ENCODE results near the gene NRG3.

Gene NRG3

GRCh38 chr10:82888809-82889455 is 1013.9 kb downstream of the NRG3 start:
- Mint-ChIP-seq H3K4me3 (no peak overlapping the region), H3K27ac (no peak overlapping the region), H3K36me3 (no peaks in the 10 kb centered on the region), H3K9me3 (ENCODE audit: low read depth) (no peaks in the 10 kb centered on the region), H3K27me3 (peaks cover 3% of the 10 kb centered on the region), H3K4me1 (ENCODE audit: low read depth) (no peaks in the 10 kb centered on the region)

GRCh38 chr10:82889728-82890127 is 1014.7 kb downstream of the NRG3 start:
- Mint-ChIP-seq H3K9me3 (ENCODE audit: low read depth) (no peaks in the 10 kb centered on the region), H3K27me3 (peaks cover 3% of the 10 kb centered on the region)

DNA sequence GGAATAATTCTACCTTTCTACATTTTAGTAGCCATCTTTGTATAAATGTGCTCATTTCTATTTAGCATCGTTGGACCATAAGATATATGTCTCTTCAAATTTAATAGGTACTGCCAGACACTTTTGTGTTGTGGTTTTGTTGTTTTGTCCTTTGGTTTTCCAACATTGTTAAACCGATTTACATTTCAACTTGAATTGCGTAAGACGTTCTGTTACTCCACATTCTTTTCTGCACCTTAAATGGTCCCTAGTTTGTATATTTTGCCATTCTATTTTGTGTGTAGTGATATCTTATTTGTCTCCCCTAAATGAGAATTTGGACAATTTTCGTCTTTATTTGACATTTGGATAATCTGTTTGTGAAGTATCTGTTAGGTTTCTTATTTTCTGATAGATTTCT is 1015.6 kb downstream of the NRG3 start:
- Mint-ChIP-seq H3K27ac (no peak overlapping the region), H3K27me3 (peaks cover 3% of the 10 kb centered on the region), H3K9me3 (ENCODE audit: low read depth) (peaks cover 5% of the 10 kb centered on the region), H3K4me1 (ENCODE audit: low read depth) (no peaks in the 10 kb centered on the region), H3K36me3 (no peaks in the 10 kb centered on the region), H3K4me3 (no peak overlapping the region)

More at GRCh38 chr10:82889728-82890127, 1014.7 kb downstream of the NRG3 start:
- Mint-ChIP-seq H3K36me3 (no peaks in the 10 kb centered on the region), H3K4me3 (no peak overlapping the region), H3K4me1 (ENCODE audit: low read depth) (no peaks in the 10 kb centered on the region), H3K27ac (no peak overlapping the region)

DNA sequence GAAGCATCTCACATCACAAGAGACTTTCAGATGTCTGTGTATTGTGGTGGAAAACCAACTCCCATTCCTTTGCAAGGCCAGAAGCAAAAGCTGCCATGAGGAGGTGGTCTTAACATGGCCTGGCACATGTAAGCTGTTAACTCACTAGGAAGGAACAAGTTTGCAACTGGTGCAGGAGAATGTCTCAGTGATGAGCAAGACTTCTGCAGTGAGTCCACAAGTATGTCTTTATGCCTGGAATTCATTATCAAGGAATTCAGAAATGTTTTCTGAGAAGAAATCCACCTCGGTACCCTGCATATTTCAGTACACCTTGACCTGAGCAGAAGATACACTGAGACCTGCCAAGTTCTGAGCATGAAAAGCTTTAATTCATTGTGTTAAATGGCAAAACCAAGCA is 1033.1 kb downstream of the NRG3 start:
- Mint-ChIP-seq H3K4me1 (ENCODE audit: low read depth) (no peaks in the 10 kb centered on the region), H3K9me3 (ENCODE audit: low read depth) (peaks cover 4% of the 10 kb centered on the region), H3K27me3 (no peaks in the 10 kb centered on the region), H3K4me3 (no peak overlapping the region), H3K27ac (no peak overlapping the region), H3K36me3 (no peaks in the 10 kb centered on the region)

DNA sequence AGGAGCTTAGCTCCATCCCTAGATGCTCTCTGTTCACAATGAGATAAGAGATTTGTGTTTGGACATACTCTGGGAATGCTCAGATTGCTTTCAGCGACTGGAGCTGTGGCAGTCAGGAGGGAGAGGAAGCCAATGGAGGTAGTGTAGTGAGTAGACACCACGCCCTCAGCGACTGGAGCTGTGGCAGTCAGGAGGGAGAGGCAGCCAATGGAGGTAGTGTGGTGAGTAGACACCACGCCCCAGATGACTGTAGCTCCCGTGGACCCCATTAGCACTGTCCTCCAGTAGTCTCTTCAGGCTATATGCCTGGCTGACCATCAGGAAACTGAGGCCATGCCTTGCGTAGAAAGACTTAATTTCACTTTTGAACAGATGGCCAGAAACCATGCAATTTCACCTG is 1033.8 kb downstream of the NRG3 start:
- Mint-ChIP-seq H3K27ac (no peak overlapping the region), H3K36me3 (no peaks in the 10 kb centered on the region), H3K27me3 (no peaks in the 10 kb centered on the region), H3K4me1 (ENCODE audit: low read depth) (no peaks in the 10 kb centered on the region), H3K4me3 (no peak overlapping the region), H3K9me3 (ENCODE audit: low read depth) (peaks cover 4% of the 10 kb centered on the region)

DNA sequence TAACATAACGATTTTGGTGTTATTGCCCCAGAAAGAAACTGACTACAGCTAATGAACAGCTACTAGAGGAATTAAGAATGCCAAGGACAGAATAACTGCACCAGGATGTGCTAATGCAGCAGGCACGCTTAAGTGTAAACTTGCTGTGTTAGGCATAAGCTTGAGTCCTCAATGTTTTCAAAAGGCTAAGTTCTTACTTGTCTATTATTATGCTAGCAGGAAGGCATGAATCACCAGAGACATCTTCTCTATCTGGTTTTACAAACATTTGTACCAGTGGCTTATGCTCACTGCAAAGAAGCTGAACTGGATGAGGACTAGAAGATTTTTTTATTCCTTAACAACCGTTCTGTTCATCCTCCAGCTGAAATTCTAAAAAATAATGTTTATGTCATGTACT is 1035.3 kb downstream of the NRG3 start:
- Mint-ChIP-seq H3K9me3 (ENCODE audit: low read depth) (peaks cover 4% of the 10 kb centered on the region), H3K4me3 (no peak overlapping the region), H3K27ac (no peak overlapping the region), H3K36me3 (no peaks in the 10 kb centered on the region), H3K4me1 (ENCODE audit: low read depth) (no peaks in the 10 kb centered on the region), H3K27me3 (no peaks in the 10 kb centered on the region)

GRCh38 chr10:82914655-82915136 is 1039.7 kb downstream of the NRG3 start:
- no peaks in the 10 kb centered on the region for H3K4me1 Mint-ChIP-seq (ENCODE audit: low read depth)
- peaks cover 7% of the 10 kb centered on the region for H3K9me3 Mint-ChIP-seq (ENCODE audit: low read depth)
- H3K4me3 Mint-ChIP-seq: no peak overlapping the region
- H3K36me3 Mint-ChIP-seq: no peaks in the 10 kb centered on the region
- no peaks in the 10 kb centered on the region for H3K27me3 Mint-ChIP-seq
- H3K27ac Mint-ChIP-seq: no peak overlapping the region

GRCh38 chr10:82916941-82917340 is 1041.9 kb downstream of the NRG3 start:
- Mint-ChIP-seq H3K9me3 (ENCODE audit: low read depth) (peaks cover 11% of the 10 kb centered on the region), H3K36me3 (no peaks in the 10 kb centered on the region), H3K27ac (no peak overlapping the region), H3K4me1 (ENCODE audit: low read depth) (no peaks in the 10 kb centered on the region), H3K4me3 (no peak overlapping the region), H3K27me3 (no peaks in the 10 kb centered on the region)

GRCh38 chr10:82918022-82918421 is 1043.0 kb downstream of the NRG3 start:
- Mint-ChIP-seq H3K27ac (no peak overlapping the region), H3K4me1 (ENCODE audit: low read depth) (no peaks in the 10 kb centered on the region), H3K9me3 (ENCODE audit: low read depth) (peaks cover 11% of the 10 kb centered on the region), H3K36me3 (no peaks in the 10 kb centered on the region), H3K4me3 (no peak overlapping the region), H3K27me3 (no peaks in the 10 kb centered on the region)

GRCh38 chr10:82922046-82922445 is 1047.1 kb downstream of the NRG3 start:
- Mint-ChIP-seq H3K36me3 (no peaks in the 10 kb centered on the region), H3K27me3 (no peaks in the 10 kb centered on the region), H3K27ac (no peak overlapping the region), H3K9me3 (ENCODE audit: low read depth) (peaks cover 27% of the 10 kb centered on the region), H3K4me3 (no peak overlapping the region), H3K4me1 (ENCODE audit: low read depth) (no peaks in the 10 kb centered on the region)

DNA sequence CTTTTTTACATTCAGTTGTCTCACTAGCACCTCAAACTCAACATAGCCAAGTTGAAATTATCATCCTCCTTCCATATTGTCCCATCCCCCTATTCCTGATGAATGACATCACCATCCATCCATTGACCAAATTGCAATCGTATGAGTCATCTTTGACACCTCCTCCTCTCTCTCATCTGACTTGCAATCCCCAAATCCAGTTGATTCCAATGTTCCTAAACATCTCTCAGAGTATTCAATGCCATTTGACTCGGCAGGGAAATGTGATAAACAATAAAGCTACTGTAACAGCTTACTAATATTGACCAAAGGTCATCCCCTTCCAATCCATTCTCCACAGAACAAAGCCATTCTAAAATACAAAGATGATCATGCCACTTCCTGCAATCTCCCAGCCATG is 1047.8 kb downstream of the NRG3 start:
- no peaks in the 10 kb centered on the region for H3K27me3 Mint-ChIP-seq
- no peaks in the 10 kb centered on the region for H3K36me3 Mint-ChIP-seq
- H3K27ac Mint-ChIP-seq: no peak overlapping the region
- H3K4me3 Mint-ChIP-seq: no peak overlapping the region
- H3K9me3 Mint-ChIP-seq (ENCODE audit: low read depth): peaks cover 27% of the 10 kb centered on the region
- no peaks in the 10 kb centered on the region for H3K4me1 Mint-ChIP-seq (ENCODE audit: low read depth)

DNA sequence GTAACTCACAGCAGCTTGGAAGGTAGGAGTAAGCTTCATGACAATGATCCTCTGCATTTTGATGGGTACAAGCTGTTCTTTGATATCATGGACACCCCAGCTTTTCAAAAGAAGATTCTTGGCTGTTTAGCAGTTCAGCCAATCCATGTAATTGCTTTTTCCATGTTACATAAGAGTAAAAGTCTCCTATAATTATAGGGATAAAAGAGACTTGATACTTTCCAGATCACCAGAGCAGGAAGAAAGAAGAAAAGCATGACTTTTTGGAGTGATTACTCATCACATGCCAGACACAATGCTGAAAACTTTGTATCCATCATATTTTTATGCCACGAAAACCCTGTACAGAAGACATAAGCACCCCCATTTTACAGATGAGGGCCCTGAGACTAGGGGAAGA is 1049.7 kb downstream of the NRG3 start:
- Mint-ChIP-seq H3K36me3 (no peaks in the 10 kb centered on the region), H3K4me1 (ENCODE audit: low read depth) (no peaks in the 10 kb centered on the region), H3K9me3 (ENCODE audit: low read depth) (peaks cover 27% of the 10 kb centered on the region), H3K27me3 (no peaks in the 10 kb centered on the region), H3K27ac (no peak overlapping the region), H3K4me3 (no peak overlapping the region)

GRCh38 chr10:82925547-82925946 is 1050.6 kb downstream of the NRG3 start:
- Mint-ChIP-seq H3K4me3 (no peak overlapping the region), H3K27ac (no peak overlapping the region)

DNA sequence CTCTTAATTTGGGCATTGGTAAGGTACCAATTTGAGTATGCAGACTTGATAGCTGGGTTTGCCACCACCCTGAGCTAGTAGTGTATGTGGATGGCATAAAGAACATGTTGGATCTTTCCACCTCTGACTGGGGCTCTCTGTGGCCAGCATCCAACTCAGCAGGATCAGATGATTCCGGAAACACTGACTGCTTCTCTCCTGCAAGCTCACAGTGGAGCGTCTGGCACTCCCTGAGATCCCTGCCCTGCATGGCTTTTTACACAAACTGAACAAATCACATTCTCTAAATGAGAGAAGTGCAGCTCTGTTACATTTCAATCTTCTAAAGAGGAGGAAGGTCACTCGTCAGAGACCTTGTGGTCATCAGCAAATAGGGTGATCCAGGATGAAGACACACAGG is 1057.5 kb downstream of the NRG3 start:
- H3K27me3 Mint-ChIP-seq: no peaks in the 10 kb centered on the region
- no peak overlapping the region for H3K4me3 Mint-ChIP-seq
- H3K4me1 Mint-ChIP-seq (ENCODE audit: low read depth): no peaks in the 10 kb centered on the region
- H3K9me3 Mint-ChIP-seq (ENCODE audit: low read depth): peaks cover 4% of the 10 kb centered on the region
- no peak overlapping the region for H3K27ac Mint-ChIP-seq
- no peaks in the 10 kb centered on the region for H3K36me3 Mint-ChIP-seq

More at GRCh38 chr10:82925547-82925946, 1050.6 kb downstream of the NRG3 start:
- no peaks in the 10 kb centered on the region for H3K4me1 Mint-ChIP-seq (ENCODE audit: low read depth)
- no peaks in the 10 kb centered on the region for H3K36me3 Mint-ChIP-seq
- peaks cover 24% of the 10 kb centered on the region for H3K9me3 Mint-ChIP-seq (ENCODE audit: low read depth)
- no peaks in the 10 kb centered on the region for H3K27me3 Mint-ChIP-seq

DNA sequence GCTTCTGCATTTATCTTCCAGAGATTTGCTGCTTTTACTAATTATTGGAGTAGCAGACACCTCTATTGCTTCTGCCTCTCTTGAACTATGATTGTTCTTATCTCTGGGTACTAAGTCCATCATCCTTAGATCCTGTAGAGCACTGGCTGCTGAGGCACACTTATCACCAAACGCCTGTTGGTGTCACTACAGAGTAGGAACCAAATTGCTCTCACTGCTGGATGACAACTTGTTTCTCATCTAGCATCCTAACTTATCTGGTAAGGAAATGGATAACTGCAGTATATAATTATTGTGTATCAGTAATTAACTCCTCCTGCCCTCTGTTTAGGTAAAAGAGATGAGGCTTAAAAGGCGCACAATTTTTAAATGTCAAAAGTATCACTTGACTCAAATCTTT is 1059.4 kb downstream of the NRG3 start:
- no peaks in the 10 kb centered on the region for H3K4me1 Mint-ChIP-seq (ENCODE audit: low read depth)
- peaks cover under 1% of the 10 kb centered on the region for H3K9me3 Mint-ChIP-seq (ENCODE audit: low read depth)
- no peak overlapping the region for H3K27ac Mint-ChIP-seq
- H3K27me3 Mint-ChIP-seq: no peaks in the 10 kb centered on the region
- no peaks in the 10 kb centered on the region for H3K36me3 Mint-ChIP-seq
- H3K4me3 Mint-ChIP-seq: no peak overlapping the region

DNA sequence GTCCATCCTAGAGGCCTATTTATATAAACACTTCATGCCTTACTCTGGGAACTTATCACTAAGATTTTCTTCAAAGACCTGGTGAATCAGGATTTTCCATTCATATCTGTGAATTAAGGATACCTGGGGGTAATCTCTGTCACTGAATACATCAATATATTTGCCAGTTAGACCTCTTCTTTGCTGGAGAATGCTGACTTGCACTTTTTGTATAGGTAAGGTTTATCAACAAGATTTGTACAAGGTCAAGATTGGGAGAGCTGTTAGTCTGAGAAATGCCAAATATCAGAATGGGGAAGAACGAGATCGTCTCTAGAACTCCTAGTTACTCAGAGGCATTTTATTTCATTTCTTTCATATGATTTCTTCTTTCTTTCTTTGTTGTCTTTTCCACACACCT is 1060.0 kb downstream of the NRG3 start:
- no peak overlapping the region for H3K27ac Mint-ChIP-seq
- no peaks in the 10 kb centered on the region for H3K36me3 Mint-ChIP-seq
- no peak overlapping the region for H3K4me3 Mint-ChIP-seq
- H3K4me1 Mint-ChIP-seq (ENCODE audit: low read depth): no peaks in the 10 kb centered on the region
- no peaks in the 10 kb centered on the region for H3K9me3 Mint-ChIP-seq (ENCODE audit: low read depth)
- H3K27me3 Mint-ChIP-seq: no peaks in the 10 kb centered on the region
